Measurements from ENCODE around the gene BRD1. TPM values are rescaled to one million over a fixed set of nuclear protein-coding genes. Genes with fewer than 3 reads are reported as not detected.

Gene BRD1
- total RNA-seq, 2 donors from 2014 or later: 32.1 to 61.5 TPM

GRCh38 chr22:49772692-49773091, 55.0 kb downstream of the BRD1 start:
- peaks cover 48% of the 10 kb centered on the region for H3K36me3 ChIP-seq
- no peak for ATAC-seq (ENCODE audit: insufficient number of reproducible peaks, low FRiP score, low read depth)
- no peak overlapping the region for H3K4me3 ChIP-seq
- H3K4me1 ChIP-seq (ENCODE audit: control insufficient read depth in 1 of 2, low read depth in 2 of 2): no peaks in the 10 kb centered on the region
- DNase-seq (ENCODE audit: low spot score): no peak
- H3K27me3 ChIP-seq (replicated peaks; ENCODE audit: insufficient read depth): no peaks in the 10 kb centered on the region
- H3K27ac ChIP-seq: no peak overlapping the region
- no peaks in the 10 kb centered on the region for H3K9me3 ChIP-seq
- TF ChIP-seq CTCF (IDR thresholded peaks at IDR 0.05): no peak

GRCh38 chr22:49771266-49772065, 56.2 kb downstream of the BRD1 start:
- Histone ChIP-seq H3K27me3 (replicated peaks; ENCODE audit: insufficient read depth) (no peaks in the 10 kb centered on the region), H3K4me3 (no peak overlapping the region), H3K36me3 (peaks cover 36% of the 10 kb centered on the region), H3K4me1 (ENCODE audit: control insufficient read depth in 1 of 2, low read depth in 2 of 2) (no peaks in the 10 kb centered on the region), H3K9me3 (peaks cover 8% of the 10 kb centered on the region), H3K27ac (no peak overlapping the region)
- no peak for ATAC-seq (ENCODE audit: insufficient number of reproducible peaks, low FRiP score, low read depth)
- no peak for DNase-seq (ENCODE audit: low spot score)
- TF ChIP-seq CTCF (IDR thresholded peaks at IDR 0.05): no peak

GRCh38 chr22:49770547-49771265, 57.0 kb downstream of the BRD1 start:
- H3K27ac ChIP-seq: no peak overlapping the region
- peaks cover 12% of the 10 kb centered on the region for H3K9me3 ChIP-seq
- no peak for TF ChIP-seq CTCF (IDR thresholded peaks at IDR 0.05)
- no peaks in the 10 kb centered on the region for H3K27me3 ChIP-seq (replicated peaks; ENCODE audit: insufficient read depth)
- peaks cover 29% of the 10 kb centered on the region for H3K36me3 ChIP-seq
- H3K4me3 ChIP-seq: no peak overlapping the region
- DNase-seq (ENCODE audit: low spot score) (no peak), ATAC-seq (ENCODE audit: insufficient number of reproducible peaks, low FRiP score, low read depth) (no peak)
- H3K4me1 ChIP-seq (ENCODE audit: control insufficient read depth in 1 of 2, low read depth in 2 of 2): no peaks in the 10 kb centered on the region

- no peak overlapping the region for H3K27ac ChIP-seq
- no peak for DNase-seq (ENCODE audit: low spot score)
- no peak for ATAC-seq (ENCODE audit: insufficient number of reproducible peaks, low FRiP score, low read depth)
- H3K4me3 ChIP-seq: no peak overlapping the region
- no peaks in the 10 kb centered on the region for H3K4me1 ChIP-seq (ENCODE audit: control insufficient read depth in 1 of 2, low read depth in 2 of 2)
- no peaks in the 10 kb centered on the region for H3K27me3 ChIP-seq (replicated peaks; ENCODE audit: insufficient read depth)
- H3K36me3 ChIP-seq: peaks cover 22% of the 10 kb centered on the region
- TF ChIP-seq CTCF (IDR thresholded peaks at IDR 0.05): no peak
- H3K9me3 ChIP-seq: peaks cover 12% of the 10 kb centered on the region
These were observed 57.8 kb downstream of the BRD1 start for GRCh38 chr22:49769691-49770546.
